HEK293 (cell line): Measurements from ENCODE around the gene NXN.

ENCODE experiments used
- CTCF ChIA-PET: fragments of 350-600 bp; formaldehyde crosslinking; extraction: SDS; loops from one replicate; lab custom pipeline; 2021; ENCODE audit warnings: antibody characterized with exemption; lab: Yijun Ruan, JAX
- POLR2A ChIA-PET: fragments of 300-600 bp; formaldehyde crosslinking; extraction: SDS; loops from one replicate; lab custom pipeline; 2020; ENCODE audit warnings: antibody characterized with exemption, inconsistent platforms; lab: Yijun Ruan, JAX
- H3K27ac ChIP-seq: fragments of 200-500 bp; sonication (Bioruptor generic); 2 replicates; pipeline ENCODE4 v1.5.1; 2014; ENCODE audit warnings: low read depth, low read length, control low read depth, inconsistent platforms; ENCODE audit errors: extremely low read depth
- H3K36me3 ChIP-seq, 2 experiments: fragments of 200-500 bp in 1 of 2; sonication (Bioruptor generic) in 1 of 2; 1 replicate in 1 of 2; 2 replicates in 1 of 2; pipeline ENCODE4 v1.5.1; 2014 to 2017; ENCODE audit warnings: inconsistent platforms in 2 of 2, low read length in 2 of 2; ENCODE audit not compliant: control insufficient read depth in 2 of 2, insufficient read depth in 1 of 2
- H3K4me1 ChIP-seq: fragments of 200-500 bp; sonication (Bioruptor generic); 2 replicates; pipeline ENCODE4 v1.5.1; 2014; ENCODE audit warnings: mild to moderate bottlenecking, low read length, inconsistent platforms; ENCODE audit not compliant: control insufficient read depth, insufficient read depth
- H3K4me3 ChIP-seq: 2 replicates; pipeline ENCODE4 v1.5.1; 2011; ENCODE audit warnings: low read depth, mild to moderate bottlenecking, control low read depth, low read length, moderate library complexity
- H3K9me3 ChIP-seq: fragments of 200-500 bp; sonication (Bioruptor generic); 2 replicates; pipeline ENCODE4 v1.5.1; 2014; ENCODE audit warnings: low read depth, low read length, inconsistent platforms; ENCODE audit not compliant: control insufficient read depth, insufficient read depth
- GLI4 ChIP-seq: fragments of 450-650 bp; formaldehyde crosslinking; IDR thresholded peaks from 2 replicates; pipeline ENCODE4 v1.5.1; 2016; ENCODE audit warnings: missing biosample characterization, missing genetic modification characterization
- HOXC10 ChIP-seq: sonication (generic); formaldehyde crosslinking; IDR thresholded peaks from 2 replicates; pipeline ENCODE4 v1.8.1; 2023; ENCODE audit warnings: mild to moderate bottlenecking, missing genetic modification reagents
- ZNF112 ChIP-seq: fragments of 450-650 bp; formaldehyde crosslinking; IDR thresholded peaks from 2 replicates; pipeline ENCODE4 v1.5.0; 2017; ENCODE audit warnings: missing biosample characterization, missing genetic modification characterization
- ZNF211 ChIP-seq: fragments of 450-650 bp; formaldehyde crosslinking; IDR thresholded peaks from 2 replicates; pipeline ENCODE4 v1.5.1; 2016; ENCODE audit warnings: low read depth, missing biosample characterization, missing genetic modification characterization
- ZNF23 ChIP-seq: fragments of 450-650 bp; formaldehyde crosslinking; IDR thresholded peaks from 2 replicates; pipeline ENCODE4 v1.5.1; 2016; ENCODE audit warnings: missing biosample characterization, missing genetic modification characterization, borderline replicate concordance
- ZNF239 ChIP-seq: fragments of 450-650 bp; formaldehyde crosslinking; IDR thresholded peaks from 2 replicates; pipeline ENCODE4 v1.5.1; 2016; ENCODE audit warnings: missing biosample characterization, missing genetic modification characterization
- ZNF302 ChIP-seq: fragments of 450-650 bp; formaldehyde crosslinking; IDR thresholded peaks from 2 replicates; pipeline ENCODE4 v1.5.1; 2016; ENCODE audit warnings: missing biosample characterization, missing genetic modification characterization, low read depth
- ZNF311 ChIP-seq: fragments of 450-650 bp; formaldehyde crosslinking; IDR thresholded peaks from 2 replicates; pipeline ENCODE4 v1.5.1; 2017; ENCODE audit warnings: missing biosample characterization, missing genetic modification characterization, borderline replicate concordance
- ZNF366 ChIP-seq: fragments of 450-650 bp; formaldehyde crosslinking; conservative IDR thresholded peaks from 2 replicates; pipeline ENCODE4 v1.5.1; 2016; ENCODE audit warnings: missing biosample characterization, missing genetic modification characterization
- ZNF600 ChIP-seq: fragments of 450-650 bp; formaldehyde crosslinking; IDR thresholded peaks from 2 replicates; pipeline ENCODE4 v1.5.1; 2016; ENCODE audit warnings: missing biosample characterization, missing genetic modification characterization
- ZNF624 ChIP-seq: fragments of 450-650 bp; formaldehyde crosslinking; IDR thresholded peaks from 2 replicates; pipeline ENCODE4 v1.5.1; 2017; ENCODE audit warnings: missing biosample characterization, missing genetic modification characterization
- ZNF664 ChIP-seq: fragments of 450-650 bp; formaldehyde crosslinking; IDR thresholded peaks from 2 replicates; pipeline ENCODE4 v1.5.1; 2016; ENCODE audit warnings: missing biosample characterization, missing genetic modification characterization
- ZNF670 ChIP-seq: fragments of 450-650 bp; formaldehyde crosslinking; IDR thresholded peaks from 2 replicates; pipeline ENCODE4 v1.5.1; 2016; ENCODE audit warnings: missing biosample characterization, missing genetic modification characterization, low read depth
- ZNF76 ChIP-seq: fragments of 450-650 bp; formaldehyde crosslinking; IDR thresholded peaks from 2 replicates; pipeline ENCODE4; 2016; ENCODE audit warnings: low read depth, missing biosample characterization, missing genetic modification characterization, borderline replicate concordance
- ZNF837 ChIP-seq: fragments of 450-650 bp; formaldehyde crosslinking; IDR thresholded peaks from 2 replicates; pipeline ENCODE4 v1.5.1; 2016; ENCODE audit warnings: missing biosample characterization, missing genetic modification characterization
- ZXDB ChIP-seq: fragments of 450-650 bp; formaldehyde crosslinking; IDR thresholded peaks from 2 replicates; pipeline ENCODE4 v1.5.1; 2016; ENCODE audit warnings: missing biosample characterization, missing genetic modification characterization
- TF ChIP-seq, protein P1 (sequence below): IDR thresholded peaks from 2 replicates; pipeline ENCODE4 v1.6.1; 2011; ENCODE audit warnings: mild to moderate bottlenecking, low read depth, low read length, borderline replicate concordance
- TF ChIP-seq, protein P2 (sequence below): fragments of 450-650 bp; formaldehyde crosslinking; IDR thresholded peaks from 2 replicates; pipeline ENCODE4 v1.5.1; 2016; ENCODE audit warnings: missing biosample characterization, missing genetic modification characterization
- TF ChIP-seq, protein P3 (sequence below): fragments of 450-650 bp; formaldehyde crosslinking; IDR thresholded peaks from 2 replicates; pipeline ENCODE4 v1.5.1; 2016; ENCODE audit warnings: missing biosample characterization, missing genetic modification characterization

Gene NXN

DNA sequence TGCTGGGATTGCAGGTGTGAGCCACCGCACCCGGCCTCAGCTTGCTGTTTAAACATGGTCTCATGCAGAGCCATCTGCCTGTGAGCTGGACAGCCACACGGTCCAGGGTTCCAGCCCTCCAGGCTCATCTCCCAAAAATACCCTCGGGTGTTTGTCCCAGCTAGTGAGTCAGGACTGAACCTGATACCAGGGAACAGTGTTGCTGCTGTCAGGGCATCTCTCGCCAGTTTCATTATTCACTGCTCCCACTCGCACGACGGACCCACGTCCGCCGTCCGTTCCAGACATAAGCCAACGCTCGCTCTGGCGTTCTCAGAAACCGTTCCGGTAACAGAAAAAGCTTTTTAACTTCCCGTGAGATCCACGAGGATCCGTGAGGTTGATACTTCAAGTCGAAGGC lies 77.6 kb downstream of the NXN start:
- Histone ChIP-seq H3K27ac (no peak overlapping the region), H3K9me3 (no peaks in the 10 kb centered on the region), H3K36me3 (no peaks in the 10 kb centered on the region), H3K4me3 (no peak overlapping the region), H3K4me1 (no peaks in the 10 kb centered on the region)
- POLR2A ChIA-PET: interaction anchor here (1.2 kb wide), 1 partner anchor 50 kb away, joined by 6 read pairs; no protein-coding TSS in a partner anchor
- CTCF ChIA-PET: interaction anchor here (0.5 kb wide), 1 partner anchor 41 kb away, joined by 3 read pairs; no protein-coding TSS in a partner anchor
- no peak for TF ChIP-seq ZNF311 (tag by site-specific recombination)
- no peak for TF ChIP-seq ZNF366 (tag by site-specific recombination)
- no peak for TF ChIP-seq ZNF664
- TF ChIP-seq ZNF239: no peak
- TF ChIP-seq HOXC10 (CRISPR knock-in tag): no peak
- no peak for TF ChIP-seq ZNF76 (tag by site-specific recombination)

DNA sequence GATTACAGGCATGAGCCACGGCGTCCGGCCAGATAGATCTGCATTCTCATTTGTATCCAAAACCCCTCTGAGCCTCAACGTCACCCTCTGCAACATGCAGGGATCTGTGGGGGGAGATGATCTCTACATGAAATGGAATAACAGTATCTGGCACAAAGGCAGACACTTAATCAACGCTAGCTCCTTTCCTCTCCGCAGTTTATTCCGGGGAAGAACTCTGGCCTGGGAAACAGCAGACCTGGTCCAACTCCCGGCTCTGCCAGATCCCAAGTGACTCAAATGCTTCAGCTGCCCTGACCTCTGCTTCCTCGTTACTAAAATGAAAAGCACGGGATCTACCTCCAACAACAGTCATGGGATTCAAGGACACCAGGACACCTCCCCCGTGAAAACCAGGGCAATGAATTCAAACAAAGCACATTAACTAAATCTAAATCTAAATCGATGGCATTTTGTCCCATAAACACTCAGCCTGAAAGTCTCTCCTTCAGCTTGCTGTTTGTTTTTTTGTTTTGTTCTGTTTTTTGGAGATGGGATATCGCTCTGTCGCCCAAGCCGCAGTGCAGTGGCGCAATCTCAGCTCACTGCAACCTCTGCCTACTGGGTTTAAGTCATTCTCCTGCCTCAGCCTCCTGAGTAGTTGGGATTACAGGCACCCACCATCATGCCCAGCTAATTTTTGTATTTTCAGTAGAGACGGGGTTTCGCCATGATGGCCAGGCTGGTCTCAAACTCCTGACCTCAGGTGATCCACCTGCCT lies 78.2 kb downstream of the NXN start:
- no peak overlapping the region for H3K27ac ChIP-seq
- ChIA-PET POLR2A (interaction anchor here (0.6 to 1.2 kb wide), 2 partner anchors 50 to 198 kb away, joined by 3 to 6 read pairs; no protein-coding TSS in a partner anchor), CTCF (interaction anchor here (0.5 to 1.4 kb wide), 2 partner anchors 22 to 42 kb away, joined by 3 to 5 read pairs; no protein-coding TSS in a partner anchor)
- TF ChIP-seq ZNF670 (tag by site-specific recombination) (no peak), ZXDB (tag by site-specific recombination) (no peak), GLI4 (tag by site-specific recombination) (no peak), ZNF112 (tag by site-specific recombination) (no peak), ZNF600 (no peak), ZNF23 (tag by site-specific recombination) (no peak), ZNF211 (no peak), ZNF302 (no peak), ZNF624 (tag by site-specific recombination) (no peak), ZNF837 (tag by site-specific recombination) (no peak)
- TF ChIP-seq, protein P1, sequence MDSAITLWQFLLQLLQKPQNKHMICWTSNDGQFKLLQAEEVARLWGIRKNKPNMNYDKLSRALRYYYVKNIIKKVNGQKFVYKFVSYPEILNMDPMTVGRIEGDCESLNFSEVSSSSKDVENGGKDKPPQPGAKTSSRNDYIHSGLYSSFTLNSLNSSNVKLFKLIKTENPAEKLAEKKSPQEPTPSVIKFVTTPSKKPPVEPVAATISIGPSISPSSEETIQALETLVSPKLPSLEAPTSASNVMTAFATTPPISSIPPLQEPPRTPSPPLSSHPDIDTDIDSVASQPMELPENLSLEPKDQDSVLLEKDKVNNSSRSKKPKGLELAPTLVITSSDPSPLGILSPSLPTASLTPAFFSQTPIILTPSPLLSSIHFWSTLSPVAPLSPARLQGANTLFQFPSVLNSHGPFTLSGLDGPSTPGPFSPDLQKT: no peak
- TF ChIP-seq, protein P2, sequence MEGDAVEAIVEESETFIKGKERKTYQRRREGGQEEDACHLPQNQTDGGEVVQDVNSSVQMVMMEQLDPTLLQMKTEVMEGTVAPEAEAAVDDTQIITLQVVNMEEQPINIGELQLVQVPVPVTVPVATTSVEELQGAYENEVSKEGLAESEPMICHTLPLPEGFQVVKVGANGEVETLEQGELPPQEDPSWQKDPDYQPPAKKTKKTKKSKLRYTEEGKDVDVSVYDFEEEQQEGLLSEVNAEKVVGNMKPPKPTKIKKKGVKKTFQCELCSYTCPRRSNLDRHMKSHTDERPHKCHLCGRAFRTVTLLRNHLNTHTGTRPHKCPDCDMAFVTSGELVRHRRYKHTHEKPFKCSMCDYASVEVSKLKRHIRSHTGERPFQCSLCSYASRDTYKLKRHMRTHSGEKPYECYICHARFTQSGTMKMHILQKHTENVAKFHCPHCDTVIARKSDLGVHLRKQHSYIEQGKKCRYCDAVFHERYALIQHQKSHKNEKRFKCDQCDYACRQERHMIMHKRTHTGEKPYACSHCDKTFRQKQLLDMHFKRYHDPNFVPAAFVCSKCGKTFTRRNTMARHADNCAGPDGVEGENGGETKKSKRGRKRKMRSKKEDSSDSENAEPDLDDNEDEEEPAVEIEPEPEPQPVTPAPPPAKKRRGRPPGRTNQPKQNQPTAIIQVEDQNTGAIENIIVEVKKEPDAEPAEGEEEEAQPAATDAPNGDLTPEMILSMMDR: no peak
- TF ChIP-seq, protein P3, sequence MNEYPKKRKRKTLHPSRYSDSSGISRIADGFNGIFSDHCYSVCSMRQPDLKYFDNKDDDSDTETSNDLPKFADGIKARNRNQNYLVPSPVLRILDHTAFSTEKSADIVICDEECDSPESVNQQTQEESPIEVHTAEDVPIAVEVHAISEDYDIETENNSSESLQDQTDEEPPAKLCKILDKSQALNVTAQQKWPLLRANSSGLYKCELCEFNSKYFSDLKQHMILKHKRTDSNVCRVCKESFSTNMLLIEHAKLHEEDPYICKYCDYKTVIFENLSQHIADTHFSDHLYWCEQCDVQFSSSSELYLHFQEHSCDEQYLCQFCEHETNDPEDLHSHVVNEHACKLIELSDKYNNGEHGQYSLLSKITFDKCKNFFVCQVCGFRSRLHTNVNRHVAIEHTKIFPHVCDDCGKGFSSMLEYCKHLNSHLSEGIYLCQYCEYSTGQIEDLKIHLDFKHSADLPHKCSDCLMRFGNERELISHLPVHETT (tag by site-specific recombination): no peak
- no peaks in the 10 kb centered on the region for H3K4me1 ChIP-seq
- H3K9me3 ChIP-seq: no peaks in the 10 kb centered on the region
- no peaks in the 10 kb centered on the region for H3K36me3 ChIP-seq
- H3K4me3 ChIP-seq: no peak overlapping the region
